ENCODE results near the gene NCOA1. TPM values are rescaled to one million over a fixed set of nuclear protein-coding genes. Genes with fewer than 3 reads are reported as not detected.

The NCOA1 gene
- total RNA-seq, 2 donors from 2014 or later = 20.1 to 22.6 TPM

DNA sequence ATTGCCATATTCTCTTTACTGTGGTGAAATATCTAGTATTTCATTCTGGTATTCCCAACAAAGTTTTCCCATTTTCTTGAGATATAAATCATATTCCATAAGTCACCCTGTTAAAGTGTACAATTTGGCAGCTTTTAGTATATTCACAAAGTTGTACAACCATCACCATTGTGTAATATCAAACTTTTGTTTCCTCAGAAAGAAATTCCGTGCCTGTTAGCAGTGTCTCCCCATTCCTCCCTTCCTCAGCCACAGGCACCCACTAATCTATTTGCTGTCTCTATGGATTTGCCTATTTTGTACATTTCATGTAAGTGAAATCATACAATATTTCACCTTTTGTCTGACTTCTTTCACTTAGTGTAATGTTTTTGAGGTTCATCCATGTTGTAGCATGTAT is 19.7 kb downstream of the NCOA1 start:
- no peaks in the 10 kb centered on the region for H3K4me1 ChIP-seq (ENCODE audit: control insufficient read depth, insufficient read depth, low read length)
- TF ChIP-seq, protein P1, sequence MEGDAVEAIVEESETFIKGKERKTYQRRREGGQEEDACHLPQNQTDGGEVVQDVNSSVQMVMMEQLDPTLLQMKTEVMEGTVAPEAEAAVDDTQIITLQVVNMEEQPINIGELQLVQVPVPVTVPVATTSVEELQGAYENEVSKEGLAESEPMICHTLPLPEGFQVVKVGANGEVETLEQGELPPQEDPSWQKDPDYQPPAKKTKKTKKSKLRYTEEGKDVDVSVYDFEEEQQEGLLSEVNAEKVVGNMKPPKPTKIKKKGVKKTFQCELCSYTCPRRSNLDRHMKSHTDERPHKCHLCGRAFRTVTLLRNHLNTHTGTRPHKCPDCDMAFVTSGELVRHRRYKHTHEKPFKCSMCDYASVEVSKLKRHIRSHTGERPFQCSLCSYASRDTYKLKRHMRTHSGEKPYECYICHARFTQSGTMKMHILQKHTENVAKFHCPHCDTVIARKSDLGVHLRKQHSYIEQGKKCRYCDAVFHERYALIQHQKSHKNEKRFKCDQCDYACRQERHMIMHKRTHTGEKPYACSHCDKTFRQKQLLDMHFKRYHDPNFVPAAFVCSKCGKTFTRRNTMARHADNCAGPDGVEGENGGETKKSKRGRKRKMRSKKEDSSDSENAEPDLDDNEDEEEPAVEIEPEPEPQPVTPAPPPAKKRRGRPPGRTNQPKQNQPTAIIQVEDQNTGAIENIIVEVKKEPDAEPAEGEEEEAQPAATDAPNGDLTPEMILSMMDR (conservative IDR thresholded peaks at IDR 0.05) = no peak
- peaks cover 29% of the 10 kb centered on the region for H3K27me3 Mint-ChIP-seq (ENCODE audit: insufficient read depth)
- H3K27ac ChIP-seq (ENCODE audit: low read depth, low read length) = no peak overlapping the region
- no peaks in the 10 kb centered on the region for H3K9me3 Mint-ChIP-seq
- no peak for DNase-seq
- no peak overlapping the region for H3K4me3 ChIP-seq (ENCODE audit: low read length)
- H3K9me3 ChIP-seq (ENCODE audit: control insufficient read depth, low read length) = no peaks in the 10 kb centered on the region
- H3K27ac Mint-ChIP-seq = no peak overlapping the region
- H3K27me3 ChIP-seq (ENCODE audit: control insufficient read depth, insufficient read depth, low read length, poor library complexity, severe bottlenecking) = peaks cover 30% of the 10 kb centered on the region
- 80 to 100% methylated on average over 1 of the region's 1 CpG for WGBS, 2 experiments (ENCODE audit: insufficient coverage in 1 of 2, insufficient read length in 1 of 2)
- peaks cover 16% of the 10 kb centered on the region for H3K4me1 Mint-ChIP-seq
- no peak overlapping the region for H3K4me3 Mint-ChIP-seq
- H3K36me3 Mint-ChIP-seq (ENCODE audit: low read depth) = no peaks in the 10 kb centered on the region
- no peaks in the 10 kb centered on the region for H3K36me3 ChIP-seq (ENCODE audit: control insufficient read depth, insufficient read depth, low read length)
- H3K9ac ChIP-seq (ENCODE audit: extremely low read depth, low read length, poor library complexity, severe bottlenecking) = no peak overlapping the region

GRCh38 chr2:24511198-24511597 is 20.1 kb downstream of the NCOA1 start:
- H3K27ac Mint-ChIP-seq = no peak overlapping the region
- Histone ChIP-seq H3K27ac (ENCODE audit: low read depth, low read length) (no peak overlapping the region), H3K4me1 (ENCODE audit: control insufficient read depth, insufficient read depth, low read length) (no peaks in the 10 kb centered on the region), H3K9ac (ENCODE audit: extremely low read depth, low read length, poor library complexity, severe bottlenecking) (no peak overlapping the region), H3K4me3 (ENCODE audit: low read length) (no peak overlapping the region), H3K27me3 (ENCODE audit: control insufficient read depth, insufficient read depth, low read length, poor library complexity, severe bottlenecking) (peaks cover 30% of the 10 kb centered on the region), H3K9me3 (ENCODE audit: control insufficient read depth, low read length) (no peaks in the 10 kb centered on the region), H3K36me3 (ENCODE audit: control insufficient read depth, insufficient read depth, low read length) (no peaks in the 10 kb centered on the region)
- TF ChIP-seq, protein P1 (conservative IDR thresholded peaks at IDR 0.05) = no peak
- H3K4me1 Mint-ChIP-seq = peaks cover 16% of the 10 kb centered on the region
- DNase-seq = no peak
- no peaks in the 10 kb centered on the region for H3K36me3 Mint-ChIP-seq (ENCODE audit: low read depth)
- WGBS, 2 experiments (ENCODE audit: insufficient coverage in 1 of 2, insufficient read length in 1 of 2) = 86 to 95% methylated on average over 2 of the region's 2 CpGs
- H3K27me3 Mint-ChIP-seq (ENCODE audit: insufficient read depth) = peaks cover 29% of the 10 kb centered on the region
- H3K4me3 Mint-ChIP-seq = no peak overlapping the region
- H3K9me3 Mint-ChIP-seq = no peaks in the 10 kb centered on the region

GRCh38 chr2:24511894-24512293 is 20.8 kb downstream of the NCOA1 start:
- DNase-seq = no peak
- no peaks in the 10 kb centered on the region for H3K4me1 ChIP-seq (ENCODE audit: control insufficient read depth, insufficient read depth, low read length)
- H3K4me3 ChIP-seq (ENCODE audit: low read length) = no peak overlapping the region
- no peak overlapping the region for H3K27ac Mint-ChIP-seq
- no peaks in the 10 kb centered on the region for H3K9me3 ChIP-seq (ENCODE audit: control insufficient read depth, low read length)
- H3K9me3 Mint-ChIP-seq = no peaks in the 10 kb centered on the region
- no peak overlapping the region for H3K4me3 Mint-ChIP-seq
- H3K36me3 Mint-ChIP-seq (ENCODE audit: low read depth) = no peaks in the 10 kb centered on the region
- TF ChIP-seq, protein P1 (conservative IDR thresholded peaks at IDR 0.05) = no peak
- no peak overlapping the region for H3K9ac ChIP-seq (ENCODE audit: extremely low read depth, low read length, poor library complexity, severe bottlenecking)
- peaks cover 16% of the 10 kb centered on the region for H3K4me1 Mint-ChIP-seq
- H3K36me3 ChIP-seq (ENCODE audit: control insufficient read depth, insufficient read depth, low read length) = no peaks in the 10 kb centered on the region
- H3K27me3 Mint-ChIP-seq (ENCODE audit: insufficient read depth) = peaks cover 26% of the 10 kb centered on the region
- WGBS, 2 experiments (ENCODE audit: insufficient coverage in 1 of 2, insufficient read length in 1 of 2) = 97% methylated on average over 3 of the region's 3 CpGs; no CpG with 5 or more reads in 1 of the 2 experiments
- no peak overlapping the region for H3K27ac ChIP-seq (ENCODE audit: low read depth, low read length)
- H3K27me3 ChIP-seq (ENCODE audit: control insufficient read depth, insufficient read depth, low read length, poor library complexity, severe bottlenecking) = peaks cover 30% of the 10 kb centered on the region

All from endodermal cell (in vitro differentiated cells).